HCT116 (cell line): ENCODE results near the gene ITSN1. TPM values are rescaled to one million over a fixed set of nuclear protein-coding genes. Genes with fewer than 3 reads are reported as not detected.

Source experiments
- ATAC-seq: fragments of 200-7000 bp; cut with Tn5 transposase; 2 replicates; pipeline ENCODE4 v1.9.1; 2020; ENCODE audit warnings: mild to moderate bottlenecking, moderate library complexity
- BruUV-seq: library from RNA; stranded (reverse); fragments of 400-500 nt; replicated peaks from 2 replicates; lab custom pipeline; 2021; lab: Mats Ljungman, UMichigan
- CTCF ChIA-PET: fragments of 300-600 bp; sonication (Branson Sonifier 250); formaldehyde crosslinking; loops from one replicate; lab custom pipeline; 2021; ENCODE audit warnings: antibody characterized with exemption; lab: Charles Lee
- POLR2A ChIA-PET: fragments of 300-600, 350-600 bp; sonication (Branson Sonifier 250); formaldehyde crosslinking; loops from one replicate; lab custom pipeline; 2021; ENCODE audit warnings: antibody characterized with exemption; lab: Charles Lee
- RAD21 ChIA-PET, 2 experiments: fragments of 300-600 bp; sonication (Branson Sonifier 250); formaldehyde crosslinking; loops; one replicate each; lab custom pipeline; 2023; ENCODE audit warnings: low total read pairs in 2 of 2; ENCODE audit not compliant: uncharacterized antibody in 2 of 2, unreplicated experiment in 2 of 2, low non-redundant PET in 1 of 2; lab: Charles Lee
- DNase-seq: peaks from one replicate; pipeline ENCODE4 v3.0.0-alpha.2; 2010; ENCODE audit warnings: low read depth, low spot score
- H2AFZ ChIP-seq: fragments of 200-600 bp; shearing (Covaris generic), sonication (generic); 2 replicates; pipeline ENCODE4 v1.6.1; 2017; ENCODE audit warnings: low read depth, mixed run types, mixed read lengths, antibody characterized with exemption, low read length; ENCODE audit not compliant: poor library complexity, severe bottlenecking
- H3K27ac ChIP-seq: 2 replicates; pipeline ENCODE4 v1.5.1; 2012; ENCODE audit warnings: low read depth, low read length
- H3K27me3 ChIP-seq: fragments of 200-600 bp; sonication (generic); 2 replicates; pipeline ENCODE4 v1.6.1; 2016; ENCODE audit warnings: mixed run types, low read length, mixed read lengths; ENCODE audit not compliant: insufficient read depth
- H3K36me3 ChIP-seq, 2 experiments: fragments of 200-500 bp in 1 of 2; fragments of 200-600 bp in 1 of 2; sonication (Bioruptor generic) in 1 of 2; sonication (generic) in 1 of 2; 2 replicates each; pipeline versions ENCODE4 v1.5.1 to v1.6.1; 2014 to 2016; ENCODE audit warnings: low read length in 2 of 2, inconsistent platforms in 1 of 2, mixed read lengths in 1 of 2, mixed run types in 1 of 2; ENCODE audit not compliant: insufficient read depth in 2 of 2, control insufficient read depth in 1 of 2
- H3K4me1 ChIP-seq, 2 experiments: fragments of 200-600 bp in 1 of 2; sonication (generic) in 1 of 2; 2 replicates each; pipeline versions ENCODE4 v1.5.1 to v1.6.1; 2012 to 2017; ENCODE audit warnings: low read length in 2 of 2, inconsistent platforms in 1 of 2, mild to moderate bottlenecking in 1 of 2, mixed read lengths in 1 of 2, mixed run types in 1 of 2, moderate library complexity in 1 of 2; ENCODE audit not compliant: insufficient read depth in 2 of 2, control insufficient read depth in 1 of 2
- H3K4me2 ChIP-seq: fragments of 200-600 bp; sonication (generic); 2 replicates; pipeline ENCODE4 v1.6.1; 2017; ENCODE audit warnings: mixed run types, low read length, mixed read lengths
- H3K4me3 ChIP-seq, 2 experiments: fragments of 200-600 bp in 1 of 2; sonication (generic) in 1 of 2; replicated peaks in 1 of 2; 2 replicates each; pipeline ENCODE4 v1.5.1; 2011 to 2016; ENCODE audit warnings: low read length in 2 of 2, control low read depth in 1 of 2, low read depth in 1 of 2, mild to moderate bottlenecking in 1 of 2, mixed read lengths in 1 of 2, mixed run types in 1 of 2
- H3K79me2 ChIP-seq: fragments of 200-600 bp; sonication (generic); 2 replicates; pipeline ENCODE4 v1.6.1; 2017; ENCODE audit warnings: mild to moderate bottlenecking, mixed run types, low read length, moderate library complexity, mixed read lengths; ENCODE audit not compliant: insufficient read depth
- H3K9ac ChIP-seq: fragments of 200-600 bp; sonication (generic); 2 replicates; pipeline ENCODE4 v1.6.1; 2016; ENCODE audit warnings: low read length, mixed read lengths
- H3K9me2 ChIP-seq: fragments of 200-600 bp; sonication (generic), shearing (Covaris generic); 2 replicates; pipeline ENCODE4 v1.6.1; 2017; ENCODE audit warnings: mixed run types, mild to moderate bottlenecking, moderate library complexity; ENCODE audit not compliant: insufficient read depth
- H3K9me3 ChIP-seq, 2 experiments: fragments of 200-500 bp in 1 of 2; fragments of 200-600 bp in 1 of 2; sonication (Bioruptor generic) in 1 of 2; sonication (generic) in 1 of 2; 2 replicates each; pipeline ENCODE4 v1.6.1; 2014 to 2017; ENCODE audit warnings: low read length in 2 of 2, mixed read lengths in 2 of 2, inconsistent platforms in 1 of 2, low read depth in 1 of 2, mild to moderate bottlenecking in 1 of 2, mixed run types in 1 of 2, moderate library complexity in 1 of 2; ENCODE audit not compliant: control insufficient read depth in 1 of 2, insufficient read depth in 1 of 2
- H4K20me1 ChIP-seq: fragments of 200-600 bp; sonication (generic), shearing (Covaris generic); 2 replicates; pipeline ENCODE4 v1.6.1; 2017; ENCODE audit warnings: mixed run types, mild to moderate bottlenecking, moderate library complexity; ENCODE audit not compliant: insufficient read depth
- ATF3 ChIP-seq: IDR thresholded peaks from 2 replicates; pipeline ENCODE4 v1.6.1; 2012
- CEBPB ChIP-seq: IDR thresholded peaks from 2 replicates; pipeline ENCODE4 v1.6.1; 2012; ENCODE audit warnings: low read depth
- EZH2phosphoT487 ChIP-seq: fragments of 200-600 bp; IDR thresholded peaks from 2 replicates; pipeline ENCODE4 v1.6.1; 2018; ENCODE audit warnings: antibody characterized with exemption, borderline replicate concordance
- JUND ChIP-seq: IDR thresholded peaks from 2 replicates; pipeline ENCODE4 v1.6.1; 2012
- POLR2A ChIP-seq: IDR thresholded peaks from 2 replicates; pipeline ENCODE4 v1.7.0; 2011; ENCODE audit warnings: borderline replicate concordance; ENCODE audit not compliant: insufficient read depth, insufficient read length; ENCODE audit errors: extremely low read depth
- POLR2AphosphoS5 ChIP-seq: IDR thresholded peaks from 2 replicates; pipeline ENCODE4 v1.6.1; 2011; ENCODE audit warnings: mild to moderate bottlenecking, low read depth, low read length, moderate library complexity
- RAD21 ChIP-seq: IDR thresholded peaks from 2 replicates; pipeline ENCODE4 v1.6.1; 2012; ENCODE audit warnings: low read depth, mild to moderate bottlenecking
- REST ChIP-seq: IDR thresholded peaks from 2 replicates; pipeline ENCODE4 v1.6.1; 2012; ENCODE audit warnings: low read depth
- SIN3A ChIP-seq: IDR thresholded peaks from 2 replicates; pipeline ENCODE4 v1.6.1; 2012; ENCODE audit warnings: low read depth
- SP1 ChIP-seq: IDR thresholded peaks from 2 replicates; pipeline ENCODE4 v1.6.1; 2012; ENCODE audit warnings: low read depth
- SRF ChIP-seq: IDR thresholded peaks from 2 replicates; pipeline ENCODE4 v1.6.1; 2012; ENCODE audit warnings: low read depth
- YY1 ChIP-seq: IDR thresholded peaks from 2 replicates; pipeline ENCODE4 v1.6.1; 2011; ENCODE audit warnings: low read length, low read depth, moderate library complexity, mild to moderate bottlenecking; ENCODE audit not compliant: insufficient replicate concordance; ENCODE audit errors: extremely low read depth
- ZFX ChIP-seq: fragments of 450-650 bp; IDR thresholded peaks from 2 replicates; pipeline ENCODE4 v1.6.1; 2017
- ZNF274 ChIP-seq: fragments of 200-500 bp; sonication (Bioruptor generic); IDR thresholded peaks from 2 replicates; pipeline ENCODE4 v1.6.1; 2014; ENCODE audit warnings: mild to moderate bottlenecking, low read depth, low read length, inconsistent platforms
- intact Hi-C: fragments of 100-400 bp; cut with micrococcal nuclease; formaldehyde crosslinking; loops from 2 replicates; pipeline ENCODE4 v1.10.0; 2022
- total RNA-seq: library from RNA; stranded (reverse); gene quantifications from one replicate; pipeline ENCODE4 v1.2.1, GENCODE V29; 2021; ENCODE audit not compliant: unreplicated experiment
- TF ChIP-seq, protein P1 (sequence below): IDR thresholded peaks from 2 replicates; pipeline ENCODE4 v1.6.1; 2012

The ITSN1 gene
- total RNA-seq, 1 experiment from 2014 or later: 25.8 TPM

- TF ChIP-seq POLR2AphosphoS5: no peak
- no peak for TF ChIP-seq RAD21
- TF ChIP-seq, protein P1, sequence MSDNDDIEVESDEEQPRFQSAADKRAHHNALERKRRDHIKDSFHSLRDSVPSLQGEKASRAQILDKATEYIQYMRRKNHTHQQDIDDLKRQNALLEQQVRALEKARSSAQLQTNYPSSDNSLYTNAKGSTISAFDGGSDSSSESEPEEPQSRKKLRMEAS: no peak
- no peak for TF ChIP-seq CEBPB
- TF ChIP-seq ATF3: no peak
- TF ChIP-seq ZFX: no peak
- TF ChIP-seq, all 23 proteins: peak for 0
Measured at GRCh38 chr21:33767236-33767635, 124.9 kb downstream of the ITSN1 start (continued).

- CTCF ChIA-PET: no interaction called here
- no peak overlapping the region for H3K4me2 ChIP-seq
- H3K9me3 ChIP-seq: no peaks in the 10 kb centered on the region
- TF ChIP-seq, protein P1: no peak
- TF ChIP-seq EZH2phosphoT487: no peak
- no peak for TF ChIP-seq ZNF274
- no peak for TF ChIP-seq JUND
- TF ChIP-seq, all 23 proteins: peak for 0
- H3K36me3 ChIP-seq: no peaks in the 10 kb centered on the region; a peak in 1 of 4 replicates
- ChIA-PET RAD21 (no interaction called here), POLR2A (no interaction called here)
- DNase-seq: no peak
- no peak overlapping the region for H3K27ac ChIP-seq
- no peaks in the 10 kb centered on the region for H4K20me1 ChIP-seq
- H3K9me2 ChIP-seq: no peaks in the 10 kb centered on the region
- no peaks in the 10 kb centered on the region for H3K4me1 ChIP-seq
- no peak for ATAC-seq
- no peak overlapping the region for H2AFZ ChIP-seq
- no TSS peak for BruUV-seq
- H3K4me3 ChIP-seq: no peak overlapping the region
- intact Hi-C loops: no loop called here
- H3K79me2 ChIP-seq: no peaks in the 10 kb centered on the region
- no peak overlapping the region for H3K9ac ChIP-seq
- no peaks in the 10 kb centered on the region for H3K27me3 ChIP-seq
Measured at GRCh38 chr21:33767960-33768359, 125.7 kb downstream of the ITSN1 start.

GRCh38 chr21:33769057-33769456 is 126.8 kb downstream of the ITSN1 start:
- Histone ChIP-seq H3K79me2 (no peaks in the 10 kb centered on the region), H3K4me1 (no peaks in the 10 kb centered on the region), H4K20me1 (no peaks in the 10 kb centered on the region), H2AFZ (no peak overlapping the region), H3K27ac (no peak overlapping the region), H3K36me3 (no peaks in the 10 kb centered on the region; a peak in 1 of 4 replicates), H3K9me2 (no peaks in the 10 kb centered on the region), H3K4me3 (no peak overlapping the region), H3K9ac (no peak overlapping the region), H3K4me2 (no peak overlapping the region), H3K27me3 (no peaks in the 10 kb centered on the region), H3K9me3 (no peaks in the 10 kb centered on the region)
- ATAC-seq (no peak), DNase-seq (no peak)
- intact Hi-C loops: no loop called here
- ChIA-PET RAD21 (no interaction called here), CTCF (no interaction called here), POLR2A (no interaction called here)
- no TSS peak for BruUV-seq
- TF ChIP-seq EZH2phosphoT487 (no peak), SP1 (no peak), YY1 (no peak), POLR2A (no peak), REST (no peak), ZNF274 (no peak), SIN3A (no peak), CEBPB (no peak), SRF (no peak), JUND (no peak)
- TF ChIP-seq, protein P1: no peak
